Daoy (cell line): Measurements from ENCODE around the gene LTK. TPM values are rescaled to one million over a fixed set of nuclear protein-coding genes. Genes with fewer than 3 reads are reported as not detected.
A peak's percentile ranks its signal among the peaks of the same experiment; 100 is the strongest.

Experiments
- DNase-seq: peaks from one replicate; pipeline ENCODE4 v3.0.0-alpha.2; 2015; ENCODE audit warnings: low read depth
- total RNA-seq: library from RNA; depleted of rRNA; stranded (reverse); fragments of >200 nt; shearing (Covaris generic); gene quantifications from 2 replicates; pipeline ENCODE4 v1.2.3, GENCODE V29; 2014

The LTK gene
- total RNA-seq, 1 experiment from 2014 or later = 0.40 TPM

GRCh38 chr15:41530363-41530956 lies 16.8 kb upstream of the LTK start:
- DNase-seq = no peak

- DNase-seq = no peak
Observed at GRCh38 chr15:41523097-41523496, 9.5 kb upstream of the LTK start.

- DNase-seq = no peak
Observed at GRCh38 chr15:41521614-41522013, 8.0 kb upstream of the LTK start.

- no peak for DNase-seq
Observed at GRCh38 chr15:41520636-41521035, 7.0 kb upstream of the LTK start.

GRCh38 chr15:41517895-41518449 lies 4.3 kb upstream of the LTK start:
- DNase-seq = no peak

- peak; percentile 39 for DNase-seq
Observed at GRCh38 chr15:41512940-41513505, 604 bp downstream of the LTK start.

- DNase-seq = no peak
Observed at GRCh38 chr15:41512512-41512939, 1.1 kb downstream of the LTK start.

- DNase-seq = no peak
Observed at GRCh38 chr15:41511899-41512369, 1.7 kb downstream of the LTK start.

- DNase-seq = no peak
Observed at GRCh38 chr15:41511331-41511898, 2.2 kb downstream of the LTK start.

GRCh38 chr15:41510728-41511127 lies 2.9 kb downstream of the LTK start:
- no peak for DNase-seq

GRCh38 chr15:41507820-41508290 lies 5.8 kb downstream of the LTK start:
- DNase-seq = no peak

GRCh38 chr15:41506796-41507341 lies 6.8 kb downstream of the LTK start:
- DNase-seq = no peak

- DNase-seq = no peak
Observed at GRCh38 chr15:41505776-41506175, 7.9 kb downstream of the LTK start.

- DNase-seq = no peak
Observed at GRCh38 chr15:41504751-41505492, 8.7 kb downstream of the LTK start.

GRCh38 chr15:41503669-41504010 lies 10.0 kb downstream of the LTK start:
- no peak for DNase-seq

GRCh38 chr15:41502795-41503668 lies 10.6 kb downstream of the LTK start:
- no peak for DNase-seq

- DNase-seq = no peak
Observed at GRCh38 chr15:41501931-41502794, 11.5 kb downstream of the LTK start.

- peak; percentile 23 for DNase-seq
Observed at GRCh38 chr15:41501191-41501917, 12.3 kb downstream of the LTK start.

GRCh38 chr15:41499109-41499851 lies 14.3 kb downstream of the LTK start:
- peak; percentile 24 for DNase-seq
